HEK293 (cell line): ENCODE results near the gene SIDT2.
A peak's percentile ranks its signal among the peaks of the same experiment; 100 is the strongest.

Source experiments
- CTCF ChIA-PET: fragments of 350-600 bp; formaldehyde crosslinking; extraction: SDS; loops from one replicate; lab custom pipeline; 2021; ENCODE audit warnings: antibody characterized with exemption; lab: Yijun Ruan, JAX
- POLR2A ChIA-PET: fragments of 300-600 bp; formaldehyde crosslinking; extraction: SDS; loops from one replicate; lab custom pipeline; 2020; ENCODE audit warnings: antibody characterized with exemption, inconsistent platforms; lab: Yijun Ruan, JAX
- H3K27ac ChIP-seq: fragments of 200-500 bp; sonication (Bioruptor generic); 2 replicates; pipeline ENCODE4 v1.5.1; 2014; ENCODE audit warnings: low read depth, low read length, control low read depth, inconsistent platforms; ENCODE audit errors: extremely low read depth
- H3K36me3 ChIP-seq, 2 experiments: fragments of 200-500 bp in 1 of 2; sonication (Bioruptor generic) in 1 of 2; 1 replicate in 1 of 2; 2 replicates in 1 of 2; pipeline ENCODE4 v1.5.1; 2014 to 2017; ENCODE audit warnings: inconsistent platforms in 2 of 2, low read length in 2 of 2; ENCODE audit not compliant: control insufficient read depth in 2 of 2, insufficient read depth in 1 of 2
- H3K4me1 ChIP-seq: fragments of 200-500 bp; sonication (Bioruptor generic); 2 replicates; pipeline ENCODE4 v1.5.1; 2014; ENCODE audit warnings: mild to moderate bottlenecking, low read length, inconsistent platforms; ENCODE audit not compliant: control insufficient read depth, insufficient read depth
- H3K4me3 ChIP-seq: 2 replicates; pipeline ENCODE4 v1.5.1; 2011; ENCODE audit warnings: low read depth, mild to moderate bottlenecking, control low read depth, low read length, moderate library complexity
- H3K9me3 ChIP-seq: fragments of 200-500 bp; sonication (Bioruptor generic); 2 replicates; pipeline ENCODE4 v1.5.1; 2014; ENCODE audit warnings: low read depth, low read length, inconsistent platforms; ENCODE audit not compliant: control insufficient read depth, insufficient read depth
- GLIS1 ChIP-seq: fragments of 450-650 bp; formaldehyde crosslinking; IDR thresholded peaks from 2 replicates; pipeline ENCODE4 v1.5.1; 2016; ENCODE audit warnings: missing biosample characterization, missing genetic modification characterization
- KLF10 ChIP-seq: fragments of 450-650 bp; IDR thresholded peaks from 2 replicates; pipeline ENCODE4 v1.5.1; 2018; ENCODE audit warnings: missing biosample characterization, mild to moderate bottlenecking, missing genetic modification characterization
- MEIS1 ChIP-seq: sonication (generic); formaldehyde crosslinking; IDR thresholded peaks from 2 replicates; pipeline ENCODE4 v1.8.1; 2022; ENCODE audit warnings: missing genetic modification reagents, mild to moderate bottlenecking, borderline replicate concordance
- PRDM1 ChIP-seq: fragments of 450-650 bp; formaldehyde crosslinking; IDR thresholded peaks from 2 replicates; pipeline ENCODE4; 2016; ENCODE audit warnings: missing biosample characterization, missing genetic modification characterization
- ZBTB7A ChIP-seq: fragments of 450-650 bp; formaldehyde crosslinking; IDR thresholded peaks from 2 replicates; pipeline ENCODE4 v1.5.1; 2016; ENCODE audit warnings: low read depth, missing biosample characterization, missing genetic modification characterization
- ZNF114 ChIP-seq: fragments of 450-650 bp; formaldehyde crosslinking; IDR thresholded peaks from 2 replicates; pipeline ENCODE4 v1.5.0; 2017; ENCODE audit warnings: missing biosample characterization, missing genetic modification characterization
- ZNF138 ChIP-seq: fragments of 450-650 bp; formaldehyde crosslinking; IDR thresholded peaks from 2 replicates; pipeline ENCODE4 v1.5.1; 2016; ENCODE audit warnings: missing biosample characterization, missing genetic modification characterization, borderline replicate concordance
- ZNF19 ChIP-seq: fragments of 450-650 bp; formaldehyde crosslinking; IDR thresholded peaks from 2 replicates; pipeline ENCODE4; 2016; ENCODE audit warnings: missing biosample characterization, missing genetic modification characterization, low read depth
- ZNF202 ChIP-seq: fragments of 450-650 bp; formaldehyde crosslinking; IDR thresholded peaks from 2 replicates; pipeline ENCODE4 v1.5.1; 2016; ENCODE audit warnings: missing biosample characterization, missing genetic modification characterization, borderline replicate concordance
- ZNF341 ChIP-seq: fragments of 450-650 bp; formaldehyde crosslinking; IDR thresholded peaks from 2 replicates; pipeline ENCODE4; 2016; ENCODE audit warnings: low read depth, missing biosample characterization, missing genetic modification characterization
- ZNF416 ChIP-seq: fragments of 450-650 bp; formaldehyde crosslinking; IDR thresholded peaks from 2 replicates; pipeline ENCODE4 v1.5.1; 2016; ENCODE audit warnings: missing biosample characterization, missing genetic modification characterization
- ZNF624 ChIP-seq: fragments of 450-650 bp; formaldehyde crosslinking; IDR thresholded peaks from 2 replicates; pipeline ENCODE4 v1.5.1; 2017; ENCODE audit warnings: missing biosample characterization, missing genetic modification characterization
- ZNF776 ChIP-seq: fragments of 450-650 bp; formaldehyde crosslinking; IDR thresholded peaks from 2 replicates; pipeline ENCODE4 v1.5.0; 2017; ENCODE audit warnings: missing biosample characterization, missing genetic modification characterization, borderline replicate concordance
- ZSCAN30 ChIP-seq: fragments of 450-650 bp; IDR thresholded peaks from 2 replicates; pipeline ENCODE4 v1.5.1; 2018; ENCODE audit warnings: missing biosample characterization, mild to moderate bottlenecking, missing genetic modification characterization, moderate library complexity
- TF ChIP-seq, protein P1 (sequence below): fragments of 450-650 bp; formaldehyde crosslinking; IDR thresholded peaks from 2 replicates; pipeline ENCODE4 v1.5.1; 2016; ENCODE audit warnings: missing biosample characterization, missing genetic modification characterization
- TF ChIP-seq, protein P2 (sequence below): fragments of 450-650 bp; formaldehyde crosslinking; IDR thresholded peaks from 2 replicates; pipeline ENCODE4 v1.5.1; 2017; ENCODE audit warnings: missing biosample characterization, missing genetic modification characterization
- TF ChIP-seq, protein P3 (sequence below): fragments of 450-650 bp; formaldehyde crosslinking; IDR thresholded peaks from 2 replicates; pipeline ENCODE4 v1.5.1; 2016; ENCODE audit warnings: missing biosample characterization, missing genetic modification characterization, borderline replicate concordance
- TF ChIP-seq, protein P4 (sequence below): fragments of 450-650 bp; formaldehyde crosslinking; IDR thresholded peaks from 2 replicates; pipeline ENCODE4 v1.5.1; 2016; ENCODE audit warnings: missing biosample characterization, missing genetic modification characterization
- TF ChIP-seq, protein P5 (sequence below): fragments of 450-650 bp; formaldehyde crosslinking; IDR thresholded peaks from 2 replicates; pipeline ENCODE4 v1.5.1; 2016; ENCODE audit warnings: missing biosample characterization, missing genetic modification characterization

SIDT2 gene

DNA sequence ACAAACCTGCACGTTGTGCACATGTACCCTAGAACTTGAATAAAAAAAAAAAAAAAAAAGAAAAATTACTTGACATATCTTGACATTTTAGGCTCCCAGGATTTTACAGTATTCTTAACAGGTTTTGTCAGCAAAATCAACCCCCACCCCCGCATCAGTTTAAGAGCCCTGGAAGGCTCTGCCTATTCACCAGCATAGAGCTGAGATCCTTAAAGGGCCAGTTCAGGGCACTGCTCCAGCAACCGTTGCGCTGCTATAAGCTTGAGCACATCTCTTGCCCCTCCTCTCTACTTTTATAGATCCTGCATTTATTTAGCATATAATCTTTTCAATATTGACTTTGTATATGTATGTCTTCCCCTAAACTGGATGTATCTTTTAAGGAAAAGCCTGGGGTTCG lies 35.2 kb upstream of the SIDT2 start:
- CTCF ChIA-PET, result interaction anchor here (0.9 to 1.2 kb wide), 3 partner anchors 37 to 372 kb away, joined by 3 to 5 read pairs (median 4); partner anchors contain the start of gene APOA5
- peak overlapping the region; percentile 82; the same call in 1 of the 2 replicates for H3K27ac ChIP-seq
- TF ChIP-seq ZNF624 (tag by site-specific recombination) (no peak), GLIS1 (tag by site-specific recombination) (no peak), ZNF776 (tag by site-specific recombination) (no peak)
- TF ChIP-seq, protein P1, sequence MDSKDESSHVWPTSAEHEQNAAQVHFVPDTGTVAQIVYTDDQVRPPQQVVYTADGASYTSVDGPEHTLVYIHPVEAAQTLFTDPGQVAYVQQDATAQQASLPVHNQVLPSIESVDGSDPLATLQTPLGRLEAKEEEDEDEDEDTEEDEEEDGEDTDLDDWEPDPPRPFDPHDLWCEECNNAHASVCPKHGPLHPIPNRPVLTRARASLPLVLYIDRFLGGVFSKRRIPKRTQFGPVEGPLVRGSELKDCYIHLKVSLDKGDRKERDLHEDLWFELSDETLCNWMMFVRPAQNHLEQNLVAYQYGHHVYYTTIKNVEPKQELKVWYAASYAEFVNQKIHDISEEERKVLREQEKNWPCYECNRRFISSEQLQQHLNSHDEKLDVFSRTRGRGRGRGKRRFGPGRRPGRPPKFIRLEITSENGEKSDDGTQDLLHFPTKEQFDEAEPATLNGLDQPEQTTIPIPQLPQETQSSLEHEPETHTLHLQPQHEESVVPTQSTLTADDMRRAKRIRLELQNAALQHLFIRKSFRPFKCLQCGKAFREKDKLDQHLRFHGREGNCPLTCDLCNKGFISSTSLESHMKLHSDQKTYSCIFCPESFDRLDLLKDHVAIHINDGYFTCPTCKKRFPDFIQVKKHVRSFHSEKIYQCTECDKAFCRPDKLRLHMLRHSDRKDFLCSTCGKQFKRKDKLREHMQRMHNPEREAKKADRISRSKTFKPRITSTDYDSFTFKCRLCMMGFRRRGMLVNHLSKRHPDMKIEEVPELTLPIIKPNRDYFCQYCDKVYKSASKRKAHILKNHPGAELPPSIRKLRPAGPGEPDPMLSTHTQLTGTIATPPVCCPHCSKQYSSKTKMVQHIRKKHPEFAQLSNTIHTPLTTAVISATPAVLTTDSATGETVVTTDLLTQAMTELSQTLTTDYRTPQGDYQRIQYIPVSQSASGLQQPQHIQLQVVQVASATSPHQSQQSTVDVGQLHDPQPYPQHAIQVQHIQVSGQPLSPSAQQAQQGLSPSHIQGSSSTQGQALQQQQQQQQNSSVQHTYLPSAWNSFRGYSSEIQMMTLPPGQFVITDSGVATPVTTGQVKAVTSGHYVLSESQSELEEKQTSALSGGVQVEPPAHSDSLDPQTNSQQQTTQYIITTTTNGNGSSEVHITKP (tag by site-specific recombination), result peak; percentile 96
- TF ChIP-seq, protein P2, sequence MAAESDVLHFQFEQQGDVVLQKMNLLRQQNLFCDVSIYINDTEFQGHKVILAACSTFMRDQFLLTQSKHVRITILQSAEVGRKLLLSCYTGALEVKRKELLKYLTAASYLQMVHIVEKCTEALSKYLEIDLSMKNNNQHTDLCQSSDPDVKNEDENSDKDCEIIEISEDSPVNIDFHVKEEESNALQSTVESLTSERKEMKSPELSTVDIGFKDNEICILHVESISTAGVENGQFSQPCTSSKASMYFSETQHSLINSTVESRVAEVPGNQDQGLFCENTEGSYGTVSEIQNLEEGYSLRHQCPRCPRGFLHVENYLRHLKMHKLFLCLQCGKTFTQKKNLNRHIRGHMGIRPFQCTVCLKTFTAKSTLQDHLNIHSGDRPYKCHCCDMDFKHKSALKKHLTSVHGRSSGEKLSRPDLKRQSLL (tag by site-specific recombination), result peak; percentile 63; the same call in 1 of the 2 replicates

DNA sequence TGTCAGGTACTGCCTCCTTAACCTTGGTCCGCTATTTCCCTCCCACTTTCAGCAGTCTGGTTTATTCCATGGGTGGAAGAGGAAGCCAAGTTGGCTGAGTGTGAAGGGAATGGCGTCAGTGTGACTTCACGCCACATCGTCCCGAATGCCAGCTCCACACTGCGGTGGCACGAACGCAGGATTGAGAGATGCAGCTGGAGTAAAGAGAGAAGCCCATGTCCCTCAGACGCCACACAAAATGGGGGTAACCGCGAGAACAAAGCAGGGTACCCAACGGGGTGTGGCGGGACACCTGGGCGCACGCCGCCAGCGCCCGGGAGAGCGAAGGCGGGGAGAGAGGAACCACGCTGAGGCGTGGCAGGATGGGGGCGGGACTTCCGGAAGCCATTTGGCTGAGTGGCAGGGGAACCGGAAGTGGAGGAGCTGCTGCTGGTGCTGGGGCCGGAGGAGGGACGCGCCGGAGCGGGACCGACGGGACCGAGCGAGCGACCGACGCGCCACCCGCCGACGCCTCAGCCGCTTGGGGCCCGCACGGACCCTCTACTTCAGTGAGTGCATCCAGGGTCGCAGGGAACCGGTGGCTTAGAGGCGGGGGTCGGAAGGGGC lies 34.6 kb upstream of the SIDT2 start, which contains the start of gene PAFAH1B2:
Gene PAFAH1B2, plus strand, starts transcription at position 417 of the 606 bp plus-strand sequence. CDS start 8,161 bp downstream, outside the sequence.
- Histone ChIP-seq H3K36me3 (peaks cover 0 to 37% of the 10 kb centered on the region in 2 experiments; a peak in 2 of 3 replicates), H3K27ac (peak within 1 kb of the TSS; percentile 82), H3K4me1 (no peaks in the 10 kb centered on the region), H3K9me3 (no peaks in the 10 kb centered on the region), H3K4me3 (peak within 1 kb of the TSS; percentile 94)
- ChIA-PET POLR2A (interaction anchor here (0.6 to 2.8 kb wide), 18 partner anchors 17 to 503 kb away, joined by 3 to 28 read pairs (median 4); partner anchors contain the start of genes APOA5, PCSK7, SIDT2 and SIK3), CTCF (interaction anchor here (0.9 to 1.3 kb wide), 4 partner anchors 37 to 372 kb away, joined by 3 to 7 read pairs (median 4); partner anchors contain the start of gene APOA5)
- TF ChIP-seq, protein P3, sequence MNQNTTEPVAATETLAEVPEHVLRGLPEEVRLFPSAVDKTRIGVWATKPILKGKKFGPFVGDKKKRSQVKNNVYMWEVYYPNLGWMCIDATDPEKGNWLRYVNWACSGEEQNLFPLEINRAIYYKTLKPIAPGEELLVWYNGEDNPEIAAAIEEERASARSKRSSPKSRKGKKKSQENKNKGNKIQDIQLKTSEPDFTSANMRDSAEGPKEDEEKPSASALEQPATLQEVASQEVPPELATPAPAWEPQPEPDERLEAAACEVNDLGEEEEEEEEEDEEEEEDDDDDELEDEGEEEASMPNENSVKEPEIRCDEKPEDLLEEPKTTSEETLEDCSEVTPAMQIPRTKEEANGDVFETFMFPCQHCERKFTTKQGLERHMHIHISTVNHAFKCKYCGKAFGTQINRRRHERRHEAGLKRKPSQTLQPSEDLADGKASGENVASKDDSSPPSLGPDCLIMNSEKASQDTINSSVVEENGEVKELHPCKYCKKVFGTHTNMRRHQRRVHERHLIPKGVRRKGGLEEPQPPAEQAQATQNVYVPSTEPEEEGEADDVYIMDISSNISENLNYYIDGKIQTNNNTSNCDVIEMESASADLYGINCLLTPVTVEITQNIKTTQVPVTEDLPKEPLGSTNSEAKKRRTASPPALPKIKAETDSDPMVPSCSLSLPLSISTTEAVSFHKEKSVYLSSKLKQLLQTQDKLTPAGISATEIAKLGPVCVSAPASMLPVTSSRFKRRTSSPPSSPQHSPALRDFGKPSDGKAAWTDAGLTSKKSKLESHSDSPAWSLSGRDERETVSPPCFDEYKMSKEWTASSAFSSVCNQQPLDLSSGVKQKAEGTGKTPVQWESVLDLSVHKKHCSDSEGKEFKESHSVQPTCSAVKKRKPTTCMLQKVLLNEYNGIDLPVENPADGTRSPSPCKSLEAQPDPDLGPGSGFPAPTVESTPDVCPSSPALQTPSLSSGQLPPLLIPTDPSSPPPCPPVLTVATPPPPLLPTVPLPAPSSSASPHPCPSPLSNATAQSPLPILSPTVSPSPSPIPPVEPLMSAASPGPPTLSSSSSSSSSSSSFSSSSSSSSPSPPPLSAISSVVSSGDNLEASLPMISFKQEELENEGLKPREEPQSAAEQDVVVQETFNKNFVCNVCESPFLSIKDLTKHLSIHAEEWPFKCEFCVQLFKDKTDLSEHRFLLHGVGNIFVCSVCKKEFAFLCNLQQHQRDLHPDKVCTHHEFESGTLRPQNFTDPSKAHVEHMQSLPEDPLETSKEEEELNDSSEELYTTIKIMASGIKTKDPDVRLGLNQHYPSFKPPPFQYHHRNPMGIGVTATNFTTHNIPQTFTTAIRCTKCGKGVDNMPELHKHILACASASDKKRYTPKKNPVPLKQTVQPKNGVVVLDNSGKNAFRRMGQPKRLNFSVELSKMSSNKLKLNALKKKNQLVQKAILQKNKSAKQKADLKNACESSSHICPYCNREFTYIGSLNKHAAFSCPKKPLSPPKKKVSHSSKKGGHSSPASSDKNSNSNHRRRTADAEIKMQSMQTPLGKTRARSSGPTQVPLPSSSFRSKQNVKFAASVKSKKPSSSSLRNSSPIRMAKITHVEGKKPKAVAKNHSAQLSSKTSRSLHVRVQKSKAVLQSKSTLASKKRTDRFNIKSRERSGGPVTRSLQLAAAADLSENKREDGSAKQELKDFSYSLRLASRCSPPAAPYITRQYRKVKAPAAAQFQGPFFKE, result no peak
- TF ChIP-seq ZNF416 (tag by site-specific recombination) (no peak), MEIS1 (CRISPR knock-in tag) (no peak), PRDM1 (tag by site-specific recombination) (no peak), ZNF138 (tag by site-specific recombination) (no peak), ZNF202 (tag by site-specific recombination) (no peak), ZNF114 (tag by site-specific recombination) (no peak), ZBTB7A (no peak), ZNF341 (tag by site-specific recombination) (no peak), ZSCAN30 (tag by site-specific recombination) (no peak; the same call in 1 of the 2 replicates), KLF10 (tag by site-specific recombination) (peak; percentile 47), ZNF19 (tag by site-specific recombination) (no peak)
- TF ChIP-seq, protein P4, sequence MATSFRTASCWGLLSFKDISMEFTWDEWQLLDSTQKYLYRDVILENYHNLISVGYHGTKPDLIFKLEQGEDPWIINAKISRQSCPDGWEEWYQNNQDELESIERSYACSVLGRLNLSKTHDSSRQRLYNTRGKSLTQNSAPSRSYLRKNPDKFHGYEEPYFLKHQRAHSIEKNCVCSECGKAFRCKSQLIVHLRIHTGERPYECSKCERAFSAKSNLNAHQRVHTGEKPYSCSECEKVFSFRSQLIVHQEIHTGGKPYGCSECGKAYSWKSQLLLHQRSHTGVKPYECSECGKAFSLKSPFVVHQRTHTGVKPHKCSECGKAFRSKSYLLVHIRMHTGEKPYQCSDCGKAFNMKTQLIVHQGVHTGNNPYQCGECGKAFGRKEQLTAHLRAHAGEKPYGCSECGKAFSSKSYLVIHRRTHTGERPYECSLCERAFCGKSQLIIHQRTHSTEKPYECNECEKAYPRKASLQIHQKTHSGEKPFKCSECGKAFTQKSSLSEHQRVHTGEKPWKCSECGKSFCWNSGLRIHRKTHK (tag by site-specific recombination), result no peak
- TF ChIP-seq, protein P5, sequence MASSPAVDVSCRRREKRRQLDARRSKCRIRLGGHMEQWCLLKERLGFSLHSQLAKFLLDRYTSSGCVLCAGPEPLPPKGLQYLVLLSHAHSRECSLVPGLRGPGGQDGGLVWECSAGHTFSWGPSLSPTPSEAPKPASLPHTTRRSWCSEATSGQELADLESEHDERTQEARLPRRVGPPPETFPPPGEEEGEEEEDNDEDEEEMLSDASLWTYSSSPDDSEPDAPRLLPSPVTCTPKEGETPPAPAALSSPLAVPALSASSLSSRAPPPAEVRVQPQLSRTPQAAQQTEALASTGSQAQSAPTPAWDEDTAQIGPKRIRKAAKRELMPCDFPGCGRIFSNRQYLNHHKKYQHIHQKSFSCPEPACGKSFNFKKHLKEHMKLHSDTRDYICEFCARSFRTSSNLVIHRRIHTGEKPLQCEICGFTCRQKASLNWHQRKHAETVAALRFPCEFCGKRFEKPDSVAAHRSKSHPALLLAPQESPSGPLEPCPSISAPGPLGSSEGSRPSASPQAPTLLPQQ (tag by site-specific recombination), result peak; percentile 65

More for the DNA sequence above, 35.2 kb upstream of the SIDT2 start:
- Histone ChIP-seq H3K36me3 (peaks cover 0 to 31% of the 10 kb centered on the region in 2 experiments; a peak in 2 of 3 replicates), H3K9me3 (no peaks in the 10 kb centered on the region), H3K4me3 (peak overlapping the region; percentile 94), H3K4me1 (no peaks in the 10 kb centered on the region)
- POLR2A ChIA-PET, result interaction anchor here (0.6 to 2.8 kb wide), 8 partner anchors 27 to 502 kb away, joined by 3 to 28 read pairs (median 4); partner anchors contain the start of genes APOA5 and SIDT2
